Suppressor macrophage (primary cell): ENCODE measurements around the gene ZFHX3.

Experiments used
- DNase-seq, 4 experiments: peaks; one replicate each; pipeline ENCODE4 v3.0.0-alpha.2; 2020 to 2022

The ZFHX3 gene

GRCh38 chr16:72844225-72844920 lies 203.6 kb downstream of the ZFHX3 start:
- DNase-seq, result peak in 2 of 4 experiments; percentile 20

GRCh38 chr16:72841506-72841905 lies 206.4 kb downstream of the ZFHX3 start:
- peak in 1 of 4 experiments; percentile 16 for DNase-seq

GRCh38 chr16:72840631-72841381 lies 207.1 kb downstream of the ZFHX3 start:
- peak; percentile 44 to 81 (median 70) for DNase-seq

- no peak for DNase-seq
These were observed 209.0 kb downstream of the ZFHX3 start for GRCh38 chr16:72838951-72839350.

- no peak for DNase-seq
These were observed 209.4 kb downstream of the ZFHX3 start for GRCh38 chr16:72838586-72838910.

GRCh38 chr16:72837846-72838585 lies 209.9 kb downstream of the ZFHX3 start:
- no peak for DNase-seq

GRCh38 chr16:72836985-72837384 lies 210.9 kb downstream of the ZFHX3 start:
- no peak for DNase-seq

- no peak for DNase-seq
These were observed 211.7 kb downstream of the ZFHX3 start for GRCh38 chr16:72836181-72836580.

GRCh38 chr16:72835086-72835485 lies 212.8 kb downstream of the ZFHX3 start:
- no peak for DNase-seq

GRCh38 chr16:72834499-72834898 lies 213.4 kb downstream of the ZFHX3 start:
- DNase-seq, result no peak

- no peak for DNase-seq
These were observed 214.0 kb downstream of the ZFHX3 start for GRCh38 chr16:72833969-72834368.

- DNase-seq, result no peak
These were observed 214.4 kb downstream of the ZFHX3 start for GRCh38 chr16:72833482-72833881.

- peak; percentile 71 to 87 (median 84) for DNase-seq
These were observed 215.2 kb downstream of the ZFHX3 start for GRCh38 chr16:72832621-72833248.

GRCh38 chr16:72829846-72830775 lies 217.8 kb downstream of the ZFHX3 start:
- no peak for DNase-seq

- DNase-seq, result no peak
These were observed 220.1 kb downstream of the ZFHX3 start for GRCh38 chr16:72827866-72828265.

- no peak for DNase-seq
These were observed 221.9 kb downstream of the ZFHX3 start for GRCh38 chr16:72825912-72826621.

- no peak for DNase-seq
These were observed 223.2 kb downstream of the ZFHX3 start for GRCh38 chr16:72824761-72825160.

GRCh38 chr16:72824027-72824426 lies 223.9 kb downstream of the ZFHX3 start:
- DNase-seq, result no peak

- no peak for DNase-seq
These were observed 226.6 kb downstream of the ZFHX3 start for GRCh38 chr16:72821185-72821950.

GRCh38 chr16:72819345-72819744 lies 228.6 kb downstream of the ZFHX3 start:
- no peak for DNase-seq
